Activated CD8-positive, alpha-beta T cell treated with anti-CD3 and anti-CD28 coated beads, Interleukin-2, amount 10 ng/mL, durations not matched to agents 7 days and 5 days (primary cell): ENCODE results near the gene CYP46A1. TPM values are rescaled to one million over a fixed set of nuclear protein-coding genes. Genes with fewer than 3 reads are reported as not detected.
"Not testable (repeated sequence)": the region's sequence is repeated elsewhere in the genome, so short reads cannot be mapped to it uniquely, and the experiment has no call there.

Experiments
- ATAC-seq: fragments of 150-1000 bp; cut with Tn5 transposase; one replicate; pipeline ENCODE4 v1.10.0; 2021; ENCODE audit warnings: moderate library complexity
- CTCF ChIA-PET: fragments of 350-600 bp; sonication (Branson Sonifier 250); formaldehyde crosslinking; loops from one replicate; lab custom pipeline; 2021; ENCODE audit warnings: antibody characterized with exemption; lab: Charles Lee
- POLR2A ChIA-PET: fragments of 350-600 bp; sonication (Branson Sonifier 250); formaldehyde crosslinking; loops from one replicate; lab custom pipeline; 2021; ENCODE audit warnings: antibody characterized with exemption; lab: Charles Lee
- DNase-seq: peaks from one replicate; pipeline ENCODE4 v3.0.0-alpha.2; 2020
- H3K27ac Mint-ChIP-seq: one replicate; pipeline ENCODE4 v1.8.0; 2021; ENCODE audit warnings: mild to moderate bottlenecking, mixed read lengths
- H3K27me3 Mint-ChIP-seq: one replicate; pipeline ENCODE4 v1.8.0; 2021; ENCODE audit warnings: low read depth, mixed read lengths
- H3K36me3 Mint-ChIP-seq: one replicate; pipeline ENCODE4 v1.8.0; 2021; ENCODE audit warnings: low read depth, mixed read lengths
- H3K4me1 Mint-ChIP-seq: one replicate; pipeline ENCODE4 v1.8.0; 2021; ENCODE audit warnings: low read depth, mixed read lengths
- H3K4me3 Mint-ChIP-seq: one replicate; pipeline ENCODE4 v1.8.0; 2021; ENCODE audit warnings: mild to moderate bottlenecking, mixed read lengths
- H3K9me3 Mint-ChIP-seq: one replicate; pipeline ENCODE4 v1.8.0; 2022; ENCODE audit warnings: mixed read lengths; ENCODE audit not compliant: insufficient read depth
- total RNA-seq, 2 experiments: library from RNA; stranded (reverse); gene quantifications; one replicate each; pipeline ENCODE4 v1.2.3, GENCODE V29; 2021

The CYP46A1 gene
- total RNA-seq, 2 experiments from 2014 or later: not detected

DNA sequence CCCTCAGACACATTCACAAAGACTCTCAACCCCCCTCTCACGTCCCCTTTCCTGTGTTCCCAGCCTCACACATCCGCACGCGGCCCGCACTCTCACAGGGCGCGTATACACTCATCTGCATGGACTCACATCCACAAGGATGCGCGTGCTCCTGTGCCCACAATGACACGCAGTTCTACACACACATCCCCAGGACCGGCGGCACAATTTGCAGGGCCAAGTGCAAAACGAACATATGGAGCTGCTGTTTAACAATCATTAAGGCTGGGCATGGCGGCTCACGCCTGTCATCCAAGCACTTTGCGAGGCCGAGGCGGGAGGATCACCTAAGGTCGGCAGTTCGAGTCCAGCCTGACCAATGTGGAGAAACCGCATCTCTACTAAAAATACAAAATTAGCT lies 72.7 kb downstream of the CYP46A1 start:
- no peak overlapping the region for H3K4me3 Mint-ChIP-seq
- no peaks in the 10 kb centered on the region for H3K36me3 Mint-ChIP-seq
- no peaks in the 10 kb centered on the region for H3K9me3 Mint-ChIP-seq
- H3K27me3 Mint-ChIP-seq: peaks cover 18% of the 10 kb centered on the region
- H3K27ac Mint-ChIP-seq: no peak overlapping the region
- CTCF ChIA-PET: no interaction called here
- DNase-seq (no peak), ATAC-seq (no peak)
- peaks cover 18% of the 10 kb centered on the region for H3K4me1 Mint-ChIP-seq
- POLR2A ChIA-PET: no interaction called here

DNA sequence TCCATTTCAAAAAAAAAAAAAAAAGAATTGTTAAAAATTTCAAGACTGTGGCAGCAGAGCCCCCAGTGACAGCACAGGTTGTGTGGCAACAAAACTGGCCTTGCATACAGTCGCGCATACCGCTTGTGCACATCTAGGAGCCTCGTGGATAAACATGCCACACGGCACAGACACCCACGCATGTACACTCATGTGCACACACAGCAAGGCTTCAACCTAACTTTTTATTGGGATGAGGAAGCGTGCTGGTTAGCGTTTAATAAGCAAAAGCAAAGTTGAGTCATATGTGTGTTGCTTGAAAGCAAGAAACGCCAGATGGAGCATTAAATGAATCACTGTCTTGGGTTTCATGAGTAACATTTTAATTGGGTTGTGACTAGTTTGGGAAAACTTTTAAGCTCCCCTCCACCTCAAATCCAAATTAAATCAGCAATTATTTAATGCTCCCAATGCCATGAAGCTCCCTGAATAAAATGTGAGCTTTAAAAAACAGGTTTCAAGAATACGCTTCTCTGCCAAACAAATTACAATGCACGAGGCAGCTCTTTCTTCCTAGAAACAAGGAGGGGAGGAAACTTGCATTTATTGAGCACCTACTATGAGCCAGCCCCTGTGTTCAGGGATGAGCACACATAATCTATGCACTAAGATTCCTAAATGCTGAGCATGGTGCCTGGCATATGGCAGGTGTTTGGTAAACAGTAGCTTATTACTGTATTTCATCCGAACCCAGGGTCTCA lies 73.4 kb downstream of the CYP46A1 start:
- CTCF ChIA-PET: no interaction called here

DNA sequence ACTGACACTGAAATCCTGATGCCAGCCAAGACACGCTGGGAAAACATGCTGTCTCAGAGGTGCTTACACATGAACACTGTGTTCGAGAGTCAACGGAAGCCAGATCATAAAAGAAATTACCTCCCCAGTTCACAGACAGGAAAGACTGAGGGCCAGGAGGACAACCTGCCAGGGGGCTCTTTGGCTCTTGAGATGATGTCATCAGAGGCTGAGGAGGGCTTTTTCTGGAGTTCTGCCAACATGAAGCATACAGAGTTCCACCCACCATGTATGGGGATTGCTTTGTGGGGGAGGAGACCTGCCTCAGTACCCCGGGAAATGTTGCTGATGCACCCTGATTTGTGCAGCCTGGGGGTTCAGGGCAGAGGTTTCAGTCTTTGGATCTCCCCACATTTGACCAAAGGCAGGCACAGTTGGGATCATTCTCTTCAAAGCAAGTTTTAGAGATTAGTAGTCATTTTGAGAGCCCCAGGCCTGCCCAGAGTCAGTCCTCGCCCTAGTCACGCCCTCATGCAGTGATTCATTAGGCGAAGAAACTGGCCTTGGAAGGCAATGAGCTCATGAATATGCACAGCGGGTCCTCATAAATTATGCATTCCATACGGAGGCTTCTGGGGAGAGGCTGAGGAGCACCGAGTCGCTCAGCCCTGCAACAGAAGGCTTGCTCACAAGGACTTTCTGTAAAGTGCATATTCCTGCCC lies 74.2 kb downstream of the CYP46A1 start:
- H3K4me1 Mint-ChIP-seq: peaks cover 6% of the 10 kb centered on the region
- no peak overlapping the region for H3K27ac Mint-ChIP-seq
- H3K4me3 Mint-ChIP-seq: no peak overlapping the region
- H3K27me3 Mint-ChIP-seq: peaks cover 10% of the 10 kb centered on the region
- no peaks in the 10 kb centered on the region for H3K36me3 Mint-ChIP-seq
- POLR2A ChIA-PET: interaction anchor here (0.6 kb wide), 1 partner anchor 1043 kb away, joined by 3 read pairs; no protein-coding TSS in a partner anchor
- ATAC-seq: no peak
- DNase-seq: no peak
- CTCF ChIA-PET: no interaction called here
- no peaks in the 10 kb centered on the region for H3K9me3 Mint-ChIP-seq

More for the DNA sequence above, 73.4 kb downstream of the CYP46A1 start:
- ATAC-seq (no peak), DNase-seq (no peak)
- POLR2A ChIA-PET: no interaction called here
- Mint-ChIP-seq H3K4me1 (peaks cover 11% of the 10 kb centered on the region), H3K36me3 (no peaks in the 10 kb centered on the region), H3K27me3 (peaks cover 12% of the 10 kb centered on the region), H3K9me3 (no peaks in the 10 kb centered on the region), H3K4me3 (no peak overlapping the region), H3K27ac (no peak overlapping the region)

DNA sequence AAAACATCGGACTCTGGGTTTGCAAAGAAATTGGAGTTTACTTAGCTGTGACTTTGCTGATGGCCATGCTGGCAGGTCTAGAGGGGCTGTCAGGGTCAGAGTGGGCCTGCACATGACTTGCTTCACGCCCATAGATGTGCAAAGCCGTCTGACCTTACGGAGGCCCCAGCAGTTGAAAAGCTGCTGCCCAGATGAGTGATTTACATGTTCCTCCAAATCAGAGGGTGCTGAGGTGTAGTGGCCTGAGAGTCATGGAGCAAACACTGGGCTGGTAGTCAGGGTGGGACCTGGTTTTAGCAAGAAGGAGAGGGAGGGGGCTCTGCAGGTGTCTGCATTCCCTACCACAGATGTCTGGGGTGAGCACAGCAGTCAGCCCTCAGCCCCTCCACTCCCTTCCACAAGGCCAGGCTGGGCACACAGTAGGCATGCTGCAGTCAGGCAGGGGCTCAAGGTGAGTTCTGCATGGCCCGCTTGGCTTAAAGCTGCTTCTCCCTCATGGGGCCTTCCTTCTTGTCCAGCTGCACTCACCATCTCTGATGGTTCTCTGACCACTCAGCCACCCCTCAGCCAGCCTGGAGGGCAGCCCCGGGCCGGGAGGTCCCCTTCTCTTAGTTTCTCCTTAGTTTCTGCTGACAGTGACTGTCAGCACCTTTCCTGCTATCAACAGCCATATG lies 74.9 kb downstream of the CYP46A1 start:
- no peak overlapping the region for H3K4me3 Mint-ChIP-seq
- H3K36me3 Mint-ChIP-seq: no peaks in the 10 kb centered on the region
- ChIA-PET POLR2A (interaction anchor here (0.6 kb wide), 1 partner anchor 1042 kb away, joined by 3 read pairs; no protein-coding TSS in a partner anchor), CTCF (no interaction called here)
- peaks cover 2% of the 10 kb centered on the region for H3K4me1 Mint-ChIP-seq
- H3K9me3 Mint-ChIP-seq: no peaks in the 10 kb centered on the region
- no peak overlapping the region for H3K27ac Mint-ChIP-seq
- peaks cover 6% of the 10 kb centered on the region for H3K27me3 Mint-ChIP-seq
- ATAC-seq: no peak
- DNase-seq: no peak

DNA sequence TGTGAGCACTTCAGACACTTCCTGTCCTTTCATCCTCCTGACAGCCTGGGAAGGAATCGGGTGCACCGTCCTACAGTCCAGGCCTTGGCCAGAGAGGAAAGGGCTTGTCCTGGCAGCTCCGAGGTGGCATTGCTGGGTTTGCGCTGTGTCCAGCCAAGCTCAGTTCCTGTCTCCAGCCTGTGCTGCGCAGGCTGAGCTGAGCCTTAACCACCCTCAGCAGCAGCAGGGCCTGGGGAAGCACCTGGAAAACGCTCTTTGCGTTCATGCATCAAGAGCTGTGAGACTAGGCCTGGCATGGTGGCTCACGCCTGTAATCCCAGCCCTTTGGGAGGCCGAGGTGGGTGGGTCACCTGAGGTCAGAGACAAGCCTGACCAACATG lies 75.4 kb downstream of the CYP46A1 start:
- Mint-ChIP-seq H3K4me1 (peaks cover 2% of the 10 kb centered on the region), H3K36me3 (no peaks in the 10 kb centered on the region), H3K27me3 (peaks cover 3% of the 10 kb centered on the region), H3K9me3 (no peaks in the 10 kb centered on the region), H3K4me3 (no peak overlapping the region), H3K27ac (no peak overlapping the region)
- DNase-seq (no peak), ATAC-seq (no peak)
- ChIA-PET CTCF (no interaction called here), POLR2A (no interaction called here)

DNA sequence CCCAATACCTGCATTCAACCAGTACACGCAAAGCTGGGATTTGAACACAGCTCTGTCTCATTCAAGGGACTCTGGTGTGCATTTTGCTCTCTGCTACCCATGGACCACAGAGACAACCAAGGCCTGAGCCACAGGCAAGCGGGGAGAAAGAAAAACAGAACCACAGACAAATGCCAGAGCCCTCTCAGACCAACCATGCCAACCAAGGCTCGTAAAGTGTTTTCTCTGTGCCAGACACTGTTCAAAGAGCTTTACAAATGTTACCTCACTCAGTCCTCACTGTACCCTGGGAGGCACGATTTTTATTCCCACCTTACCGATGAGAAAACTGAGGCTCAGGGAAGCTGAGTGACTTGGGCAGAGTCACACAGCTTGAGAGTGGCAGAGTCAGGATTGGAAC lies 76.7 kb downstream of the CYP46A1 start:
- DNase-seq: no peak
- Mint-ChIP-seq H3K9me3 (no peaks in the 10 kb centered on the region), H3K27me3 (no peaks in the 10 kb centered on the region), H3K27ac (no peak overlapping the region), H3K4me3 (no peak overlapping the region), H3K36me3 (no peaks in the 10 kb centered on the region), H3K4me1 (peaks cover 2% of the 10 kb centered on the region)
- CTCF ChIA-PET: no interaction called here
- no peak for ATAC-seq
- POLR2A ChIA-PET: no interaction called here

DNA sequence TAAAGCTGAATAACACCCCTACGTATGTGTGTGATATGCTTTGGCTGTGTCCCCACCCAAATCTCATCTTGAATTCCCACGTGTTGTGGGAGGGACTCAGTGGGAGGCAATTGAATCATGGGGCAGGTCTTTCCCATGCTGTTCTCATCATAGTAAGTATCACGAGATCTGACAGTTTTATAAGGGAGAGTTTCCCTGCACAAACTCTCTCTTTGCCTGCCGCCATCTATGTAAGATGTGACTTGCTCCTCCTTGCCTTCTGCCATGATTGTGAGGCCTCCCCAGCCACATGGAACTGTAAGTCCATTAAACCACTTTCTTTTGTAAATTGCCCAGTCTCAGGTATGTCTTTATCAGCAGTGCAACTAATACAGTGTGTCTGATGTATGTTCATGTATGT lies 78.8 kb downstream of the CYP46A1 start:
- CTCF ChIA-PET, H3K9me3 Mint-ChIP-seq, H3K4me1 Mint-ChIP-seq, H3K36me3 Mint-ChIP-seq, POLR2A ChIA-PET, H3K27me3 Mint-ChIP-seq, H3K4me3 Mint-ChIP-seq, ATAC-seq, H3K27ac Mint-ChIP-seq, DNase-seq: not testable (repeated sequence)

DNA sequence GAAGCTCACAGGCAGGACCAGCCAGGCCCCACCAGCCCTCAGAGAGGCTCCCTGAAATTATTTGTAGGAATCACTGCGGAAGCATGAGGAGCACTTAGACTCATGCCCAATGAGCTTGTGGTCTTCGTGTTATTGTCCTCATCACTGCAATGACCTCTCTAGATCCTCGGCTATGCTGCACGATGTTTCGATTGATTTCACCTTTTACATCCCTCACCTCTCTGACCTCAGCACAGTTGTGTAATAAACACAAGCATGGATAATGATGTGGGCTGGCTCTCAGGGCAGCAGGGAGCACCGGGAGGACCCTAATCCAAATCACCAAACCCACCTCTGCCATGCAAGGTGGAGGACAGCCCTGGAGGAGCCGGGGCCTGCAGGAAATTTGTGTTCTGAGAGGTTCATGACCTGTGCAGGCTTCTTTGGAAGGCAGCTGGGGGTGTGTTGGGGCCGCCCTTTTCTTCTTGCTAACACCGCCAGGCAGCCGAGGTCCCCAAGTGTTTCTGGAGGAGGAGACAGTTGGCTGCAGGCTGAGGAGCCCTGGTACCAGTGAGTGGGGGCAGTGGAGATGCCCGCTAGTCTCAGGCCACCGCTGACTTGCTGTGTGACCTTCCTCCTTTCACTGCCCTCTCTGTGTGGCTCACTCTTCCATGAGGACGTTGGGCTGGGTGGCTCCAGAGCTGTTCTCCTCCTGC lies 79.6 kb downstream of the CYP46A1 start:
- no peak overlapping the region for H3K27ac Mint-ChIP-seq

DNA sequence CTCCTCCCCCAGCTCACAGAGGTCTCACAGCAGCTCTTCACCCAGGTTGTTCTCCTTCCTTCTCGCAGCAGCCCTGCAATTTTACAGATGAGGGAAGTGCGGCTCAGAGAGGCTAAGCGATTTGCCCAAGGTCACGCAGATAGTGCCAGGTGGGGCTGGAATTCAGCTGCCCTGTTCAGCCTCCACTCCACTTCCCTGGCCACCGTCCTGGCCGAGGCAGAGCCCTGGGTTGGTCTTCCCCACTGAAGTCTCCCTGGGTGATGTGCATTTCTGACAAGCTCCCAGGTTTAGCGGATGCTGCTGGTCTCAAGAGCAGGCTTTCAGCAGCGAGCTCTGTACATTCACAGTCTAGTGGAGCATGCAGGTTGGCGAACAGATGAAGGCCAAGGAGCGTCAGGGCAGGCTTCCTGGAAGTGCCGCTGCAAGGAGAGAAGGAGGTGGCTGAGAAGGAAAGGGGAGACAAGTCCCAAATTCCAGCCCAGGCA lies 80.2 kb downstream of the CYP46A1 start:
- CTCF ChIA-PET: no interaction called here
- H3K4me1 Mint-ChIP-seq: peaks cover 2% of the 10 kb centered on the region
- no peaks in the 10 kb centered on the region for H3K36me3 Mint-ChIP-seq
- no peaks in the 10 kb centered on the region for H3K9me3 Mint-ChIP-seq
- H3K27ac Mint-ChIP-seq: no peak overlapping the region
- POLR2A ChIA-PET: interaction anchor here (0.6 kb wide), 1 partner anchor 18 kb away, joined by 3 read pairs; no protein-coding TSS in a partner anchor
- no peaks in the 10 kb centered on the region for H3K27me3 Mint-ChIP-seq
- H3K4me3 Mint-ChIP-seq: no peak overlapping the region
- DNase-seq: no peak
- no peak for ATAC-seq

More for the DNA sequence above, 79.6 kb downstream of the CYP46A1 start:
- H3K4me1 Mint-ChIP-seq: peaks cover 2% of the 10 kb centered on the region
- DNase-seq: no peak
- no peaks in the 10 kb centered on the region for H3K9me3 Mint-ChIP-seq
- no peak for ATAC-seq
- H3K27me3 Mint-ChIP-seq: no peaks in the 10 kb centered on the region
- ChIA-PET POLR2A (interaction anchor here (0.6 kb wide), 1 partner anchor 17 kb away, joined by 3 read pairs; no protein-coding TSS in a partner anchor), CTCF (no interaction called here)
- no peak overlapping the region for H3K4me3 Mint-ChIP-seq
- no peaks in the 10 kb centered on the region for H3K36me3 Mint-ChIP-seq

DNA sequence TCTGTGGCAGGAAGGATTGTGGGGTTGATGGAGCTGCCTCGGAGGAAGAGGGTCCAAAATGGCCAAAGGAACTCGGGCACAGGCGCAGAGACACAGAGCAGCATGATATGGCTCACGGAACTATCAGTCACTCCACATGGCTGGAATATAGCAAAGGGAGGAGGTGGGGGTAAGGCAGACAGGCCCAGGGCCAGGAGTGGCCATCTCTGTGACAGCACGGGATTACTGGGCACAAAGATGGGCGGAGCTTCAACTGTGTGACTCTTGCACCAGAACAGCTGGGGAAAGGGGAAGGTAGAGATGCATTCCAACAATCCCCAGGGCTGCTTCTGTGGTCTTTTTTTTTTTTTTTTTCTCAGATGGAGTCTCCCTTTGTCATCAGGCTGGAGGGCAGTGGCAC lies 84.3 kb downstream of the CYP46A1 start:
- Mint-ChIP-seq H3K27me3 (peaks cover 5% of the 10 kb centered on the region), H3K9me3 (no peaks in the 10 kb centered on the region), H3K4me3 (no peak overlapping the region), H3K36me3 (no peaks in the 10 kb centered on the region), H3K4me1 (no peaks in the 10 kb centered on the region), H3K27ac (no peak overlapping the region)
- ChIA-PET POLR2A (no interaction called here), CTCF (no interaction called here)
- no peak for ATAC-seq
- DNase-seq: no peak

DNA sequence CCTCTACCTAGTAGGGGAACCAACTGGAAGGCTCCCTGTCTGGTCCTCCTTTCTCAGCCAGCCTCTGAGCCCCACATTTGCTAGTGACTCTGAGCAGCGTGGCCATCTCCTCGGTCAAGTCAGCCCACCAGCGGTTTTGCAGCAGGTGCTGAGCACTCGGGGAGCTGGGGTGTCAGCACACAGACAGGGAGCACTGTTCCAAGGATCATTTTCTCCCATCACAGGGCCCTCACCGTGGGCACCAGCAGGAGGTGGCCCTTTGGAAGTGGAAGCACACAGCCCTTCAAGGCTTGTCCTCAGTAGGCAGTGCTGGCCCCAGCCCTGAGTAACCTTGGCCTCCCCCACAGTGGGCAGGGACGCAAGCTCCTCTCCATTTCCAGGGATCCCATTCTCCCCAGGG lies 85.0 kb downstream of the CYP46A1 start:
- CTCF ChIA-PET: no interaction called here
- ATAC-seq (no peak), DNase-seq (no peak)
- no peak overlapping the region for H3K27ac Mint-ChIP-seq
- H3K27me3 Mint-ChIP-seq: peaks cover 5% of the 10 kb centered on the region
- no peaks in the 10 kb centered on the region for H3K4me1 Mint-ChIP-seq
- no peaks in the 10 kb centered on the region for H3K9me3 Mint-ChIP-seq
- no peaks in the 10 kb centered on the region for H3K36me3 Mint-ChIP-seq
- no peak overlapping the region for H3K4me3 Mint-ChIP-seq
- POLR2A ChIA-PET: no interaction called here
